ENCODE data around the gene HAVCR1.

Gene HAVCR1

DNA sequence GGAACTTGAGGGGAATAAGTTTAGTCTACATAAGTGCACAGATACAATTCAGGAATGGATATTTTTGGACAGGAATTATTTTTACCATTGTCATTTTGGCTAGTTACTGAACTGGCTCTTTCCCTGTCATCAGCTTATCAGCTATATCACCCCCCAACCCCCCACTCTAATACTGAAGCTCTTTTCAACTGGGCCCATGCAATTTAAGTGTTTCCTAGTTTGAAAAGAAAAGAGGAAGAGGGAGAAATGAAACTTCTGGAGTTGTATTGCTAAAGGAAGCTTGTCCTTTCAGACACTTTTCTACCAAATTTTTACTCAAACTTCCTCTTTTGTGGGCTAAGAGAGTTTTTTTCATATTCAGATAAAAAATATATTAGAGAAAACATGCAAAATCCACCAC, 77.4 kb downstream of the HAVCR1 start:
- no peak for DNase-seq

All from 8988T (cell line).